NCI-H82 treated with DMSO at 0.1 percent for 48 hours (cell line): Measurements from ENCODE around the gene SUN1.

Source experiments
- DNase-seq: peaks from one replicate; lab custom pipeline; 2025; ENCODE audit not compliant: unreplicated experiment; lab: John Stamatoyannopoulos, UW

The SUN1 gene

GRCh38 chr7:889391-889790 is 57.1 kb downstream of the SUN1 start:
- no peak for DNase-seq

GRCh38 chr7:890868-891267 is 58.6 kb downstream of the SUN1 start:
- no peak for DNase-seq

GRCh38 chr7:891291-891690 is 59.0 kb downstream of the SUN1 start:
- no peak for DNase-seq

GRCh38 chr7:891805-892204 is 59.5 kb downstream of the SUN1 start:
- DNase-seq: no peak

- DNase-seq: no peak
Observed at GRCh38 chr7:892648-893593, 60.6 kb downstream of the SUN1 start.

DNA sequence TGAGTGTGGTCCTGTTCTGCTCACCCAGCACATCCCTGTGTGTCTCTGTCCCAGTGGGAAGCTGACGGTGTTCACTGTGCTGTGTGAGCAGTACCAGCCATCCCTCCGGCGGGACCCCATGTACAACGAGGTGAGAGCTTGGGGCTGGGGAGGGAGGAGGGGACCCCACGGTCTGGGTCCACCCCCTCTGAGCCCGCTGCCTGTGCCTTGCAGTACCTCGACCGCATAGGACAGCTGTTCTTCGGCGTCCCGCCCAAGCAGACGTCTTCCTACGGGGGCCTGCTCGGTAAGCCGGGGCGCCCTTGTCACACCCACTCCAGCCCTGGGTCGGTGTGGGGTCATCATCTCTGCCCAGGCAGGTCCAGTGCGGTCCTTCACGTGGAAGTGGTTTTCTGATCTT is 61.4 kb downstream of the SUN1 start:
- no peak for DNase-seq

GRCh38 chr7:894164-894867 is 62.0 kb downstream of the SUN1 start:
- DNase-seq: no peak

- DNase-seq: no peak
Observed at GRCh38 chr7:894927-895450, 62.7 kb downstream of the SUN1 start.

DNA sequence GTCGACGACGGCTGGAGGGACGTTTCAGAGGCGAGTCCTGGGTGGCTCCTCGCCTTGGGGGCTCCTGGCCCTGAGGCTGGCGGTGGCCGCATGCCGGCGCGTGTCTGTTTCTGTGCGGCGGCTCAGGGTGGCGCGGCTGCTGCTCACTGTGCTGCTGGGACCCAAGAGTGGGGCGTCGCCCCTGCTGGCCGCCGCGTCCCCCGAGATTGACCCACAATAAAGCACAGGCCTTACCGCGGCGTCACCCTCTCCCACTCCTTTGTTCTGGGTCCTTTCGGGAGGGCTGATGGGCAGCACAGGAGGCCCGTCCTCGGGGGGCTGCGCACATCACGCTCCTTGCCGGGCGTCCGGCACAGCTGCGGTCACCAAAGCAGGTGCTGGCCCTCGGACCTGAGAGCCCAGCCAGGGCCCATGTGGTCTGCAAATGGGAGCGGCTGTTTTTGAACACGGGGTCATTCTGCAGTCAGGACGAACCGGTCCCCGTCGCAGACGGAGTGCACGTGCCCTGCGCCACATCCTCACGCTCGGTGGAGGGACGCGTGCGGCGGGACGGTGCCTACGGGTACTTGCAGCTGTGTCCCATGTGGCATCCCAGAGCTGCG is 63.3 kb downstream of the SUN1 start:
- DNase-seq: no peak

- DNase-seq: no peak
Observed at GRCh38 chr7:896346-897075, 64.2 kb downstream of the SUN1 start.

DNA sequence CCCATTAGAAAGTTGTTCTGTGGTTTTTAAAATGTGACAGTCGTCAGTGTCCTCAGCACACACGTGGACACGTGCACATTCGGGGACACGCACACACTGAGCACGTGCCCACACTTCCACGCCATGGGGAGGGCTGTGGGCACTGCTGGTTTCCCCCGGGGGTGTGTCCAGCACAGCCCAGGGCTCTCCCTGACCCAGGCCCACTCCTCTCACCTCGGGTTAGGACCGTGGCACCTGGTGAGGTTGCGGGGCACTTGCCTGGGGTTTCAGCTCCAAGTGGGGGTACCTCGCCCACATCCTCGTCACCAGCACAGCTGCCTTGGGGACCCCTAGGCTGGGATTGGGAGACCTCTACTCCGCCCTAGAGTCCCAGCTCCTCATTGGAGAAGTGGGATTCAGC is 64.8 kb downstream of the SUN1 start:
- no peak for DNase-seq

DNA sequence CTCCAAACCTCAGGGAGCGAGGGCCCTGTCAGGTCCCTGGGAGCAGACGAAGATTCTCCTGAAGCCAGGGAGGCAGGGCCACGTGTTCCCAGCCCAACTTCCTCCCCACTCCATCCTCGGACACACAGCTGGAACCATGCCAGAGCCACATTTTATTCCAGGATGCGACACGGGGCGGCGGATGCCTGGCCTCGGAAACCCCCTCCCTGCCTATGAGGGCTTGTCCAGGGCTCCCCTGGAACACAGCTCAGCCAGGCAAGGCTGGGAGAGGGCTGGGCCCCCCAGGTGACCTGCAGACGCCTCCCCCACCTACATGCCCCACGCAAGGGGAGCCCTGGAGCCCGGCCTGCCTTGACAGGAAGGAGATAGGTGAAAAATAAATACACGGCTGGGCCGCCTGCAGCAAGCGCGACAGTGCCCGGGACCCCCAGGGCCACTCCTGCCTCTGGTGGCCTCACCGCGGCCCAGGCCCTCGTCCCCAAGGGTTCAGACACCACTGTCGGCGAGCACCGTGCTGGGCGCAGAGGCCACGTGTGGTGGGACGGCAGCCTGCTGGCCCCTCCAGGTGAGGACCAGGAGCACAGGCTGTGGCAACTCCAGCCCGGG is 65.6 kb downstream of the SUN1 start:
- DNase-seq: no peak

DNA sequence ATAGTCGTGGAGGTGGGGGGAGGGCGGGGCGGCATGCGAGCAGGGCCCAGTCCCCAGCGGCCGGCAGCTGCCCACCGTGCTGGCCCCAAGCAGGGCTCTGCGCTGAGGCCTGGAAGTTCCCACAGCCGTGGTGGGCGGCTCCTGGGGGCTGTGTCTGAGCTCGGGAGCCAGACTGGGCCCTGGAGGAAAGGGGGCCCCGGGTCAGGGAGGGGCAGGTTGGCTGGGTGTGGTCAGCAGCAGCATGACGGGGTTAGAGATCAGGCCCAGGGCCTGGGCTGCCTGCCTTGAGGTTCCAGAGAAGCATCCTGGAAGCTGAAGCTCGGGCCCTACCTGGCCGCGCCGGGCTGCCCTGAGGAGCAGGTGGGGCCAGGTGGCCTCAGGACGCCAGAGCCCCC is 66.2 kb downstream of the SUN1 start:
- DNase-seq: no peak

GRCh38 chr7:898855-899681 is 66.8 kb downstream of the SUN1 start:
- DNase-seq: no peak

DNA sequence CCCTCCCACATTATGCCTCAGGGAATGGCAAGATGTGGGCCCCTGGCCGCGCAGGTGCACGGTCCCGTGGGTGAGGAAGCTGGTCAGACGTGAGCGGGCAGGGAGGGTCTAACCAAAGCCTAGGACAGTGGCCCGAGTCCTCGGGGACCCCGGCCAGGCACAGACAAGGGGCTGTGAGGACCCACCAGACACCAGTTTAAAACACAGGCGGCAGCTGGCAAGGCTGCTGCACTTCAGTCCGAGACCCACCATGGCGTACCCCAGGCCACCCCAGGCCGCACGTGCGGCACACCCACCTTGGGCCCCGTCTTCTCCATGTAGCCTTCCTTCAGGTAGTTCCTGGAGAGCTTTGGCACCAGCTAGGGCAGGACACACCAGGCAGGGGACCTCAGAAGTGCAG is 67.5 kb downstream of the SUN1 start:
- no peak for DNase-seq

DNA sequence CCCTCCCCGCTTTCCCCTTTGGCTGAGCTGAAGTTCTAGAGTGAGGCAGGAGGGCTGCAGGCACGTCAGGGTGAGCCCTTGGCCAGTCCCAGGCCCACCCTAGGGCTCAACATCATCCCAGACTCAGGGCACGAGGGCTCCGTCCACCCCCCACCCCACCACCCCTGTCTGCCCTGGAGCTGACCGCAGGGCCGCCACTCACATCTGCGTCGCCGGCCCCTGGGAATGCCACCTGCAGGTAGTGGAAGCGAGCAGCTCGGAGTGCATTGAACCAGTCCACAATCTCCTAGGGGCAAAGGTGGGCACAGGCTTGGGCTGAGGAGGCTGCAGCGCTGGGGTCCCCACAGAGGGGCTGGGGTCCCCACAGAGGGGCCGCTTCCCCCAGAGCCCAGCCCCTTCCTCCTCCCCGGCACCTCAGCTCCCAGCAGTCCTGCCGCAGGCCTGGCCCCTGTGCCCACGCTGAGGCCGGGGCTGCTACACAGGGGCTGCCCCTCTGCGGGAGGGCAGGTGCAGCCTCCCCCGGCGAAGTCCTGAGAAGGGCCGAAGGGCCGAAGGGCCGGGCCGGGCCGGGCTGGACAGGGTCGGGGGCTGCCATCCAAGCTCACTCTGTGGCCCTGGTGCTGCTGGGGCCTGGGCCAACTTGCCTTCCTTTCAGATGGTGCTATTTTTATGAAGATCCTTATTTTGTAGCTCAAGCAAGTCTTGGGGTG is 68.2 kb downstream of the SUN1 start:
- no peak for DNase-seq

DNA sequence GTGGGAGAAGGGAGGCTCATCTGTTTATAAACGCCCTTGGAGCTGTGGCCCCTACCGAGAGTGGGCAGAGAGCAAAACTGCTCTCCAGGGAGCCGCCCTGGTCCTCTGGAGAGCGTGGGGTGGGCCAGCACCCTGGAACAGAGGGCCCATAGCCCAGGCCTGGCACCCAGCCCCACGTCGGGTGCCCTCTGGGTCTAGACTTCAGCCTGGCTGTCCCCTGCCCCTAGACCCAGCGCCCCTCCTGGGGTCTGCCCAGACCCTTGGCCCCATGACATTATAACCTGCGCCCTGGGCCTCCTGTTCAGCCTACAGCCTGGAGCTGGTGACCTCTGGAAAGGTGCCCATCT is 68.7 kb downstream of the SUN1 start:
- no peak for DNase-seq

DNA sequence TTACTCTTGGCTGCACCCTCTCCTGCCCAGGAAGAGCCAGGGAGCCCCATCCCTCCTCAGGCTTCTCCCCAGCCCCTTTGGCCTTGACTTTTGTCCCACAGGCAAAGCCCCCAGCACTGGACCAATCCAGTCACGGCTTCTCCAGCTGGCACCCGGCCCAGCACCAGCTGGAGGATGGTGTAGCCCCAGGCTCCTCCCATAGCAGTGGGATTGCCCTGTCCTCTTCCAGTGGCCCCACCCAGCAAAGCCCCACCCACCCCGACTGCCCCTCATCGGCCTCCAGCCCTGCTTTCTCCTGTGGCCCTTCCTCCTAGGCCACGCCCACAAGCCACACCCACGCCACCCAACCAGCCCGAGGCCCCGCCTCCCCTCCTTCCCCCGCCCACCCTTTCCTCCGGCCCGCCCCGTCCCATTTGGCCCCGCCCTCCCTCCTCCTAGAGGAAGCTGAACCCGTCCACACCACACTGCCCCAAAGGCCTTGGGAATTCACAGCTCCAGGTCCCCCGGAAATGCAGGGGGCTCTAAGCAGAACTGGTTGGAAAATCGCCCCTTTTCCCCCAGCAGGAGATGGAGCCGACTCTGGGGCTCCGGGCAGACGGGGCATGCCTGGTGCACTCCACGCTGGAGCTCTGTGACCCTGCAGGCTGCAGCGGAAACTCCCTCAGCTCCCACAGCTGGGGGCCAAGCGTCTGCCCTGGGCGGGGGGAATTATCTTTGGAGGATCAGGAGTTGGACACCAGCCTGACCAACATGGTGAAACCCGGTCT is 69.3 kb downstream of the SUN1 start:
- peak; percentile 92 for DNase-seq

- no peak for DNase-seq
Observed at GRCh38 chr7:902996-903395, 70.7 kb downstream of the SUN1 start.
